H1 (cell line): Measurements from ENCODE around the gene ZNF281. TPM values are rescaled to one million over a fixed set of nuclear protein-coding genes. Genes with fewer than 3 reads are reported as not detected.

Source experiments
- CTCF ChIA-PET: fragments of 300-600 bp; sonication (Branson Sonifier 250); formaldehyde crosslinking; loops from one replicate; lab custom pipeline; 2021; ENCODE audit not compliant: partially characterized antibody; lab: Charles Lee
- POLR2A ChIA-PET: fragments of 300-600 bp; sonication (Branson Sonifier 250); formaldehyde crosslinking; loops from one replicate; lab custom pipeline; 2021; ENCODE audit warnings: inconsistent platforms; ENCODE audit not compliant: partially characterized antibody; lab: Charles Lee
- DNase-seq, 2 experiments: peaks; one replicate each; pipeline versions ENCODE4 v3.0.0 to v3.0.0-alpha.2; 2010 to 2022; ENCODE audit warnings: low spot score in 2 of 2, low read depth in 1 of 2, mixed read lengths in 1 of 2
- FAIRE-seq: peaks from 2 replicates; lab custom pipeline; 2011; peaks lifted over from hg19 to GRCh38; lab: Jason Lieb, UNC
- H2AFZ ChIP-seq: 2 replicates; pipeline ENCODE4 v1.8.1; 2012; ENCODE audit warnings: low read length, inconsistent platforms
- H2AK5ac ChIP-seq: 2 replicates; pipeline ENCODE4 v1.6.1; 2013; ENCODE audit warnings: low read depth, low read length
- H2BK120ac ChIP-seq: replicated peaks from 2 replicates; pipeline ENCODE3; 2013; ENCODE audit warnings: low read depth, low read length, inconsistent platforms
- H2BK12ac ChIP-seq: 2 replicates; pipeline ENCODE4 v1.6.1; 2013; ENCODE audit warnings: low read depth, low read length
- H2BK15ac ChIP-seq: 2 replicates; pipeline ENCODE4 v1.6.1; 2013; ENCODE audit warnings: low read length
- H2BK20ac ChIP-seq: 2 replicates; pipeline ENCODE4 v1.6.1; 2013; ENCODE audit warnings: low read length
- H2BK5ac ChIP-seq: 2 replicates; pipeline ENCODE4 v1.6.1; 2013; ENCODE audit warnings: low read depth, low read length
- H3K14ac ChIP-seq: 2 replicates; pipeline ENCODE4 v1.6.1; 2013; ENCODE audit warnings: inconsistent platforms; ENCODE audit not compliant: insufficient read length
- H3K18ac ChIP-seq: 2 replicates; pipeline ENCODE4 v1.6.1; 2013; ENCODE audit warnings: low read length; ENCODE audit errors: extremely low read depth
- H3K23ac ChIP-seq: 2 replicates; pipeline ENCODE4 v1.6.1; 2013; ENCODE audit warnings: inconsistent platforms; ENCODE audit not compliant: insufficient read length
- H3K23me2 ChIP-seq: 2 replicates; pipeline ENCODE4 v1.6.1; 2013; ENCODE audit warnings: low read depth, low read length
- H3K27ac ChIP-seq: 2 replicates; pipeline ENCODE4 v1.6.1; 2011; ENCODE audit warnings: low read depth, low read length, inconsistent platforms
- H3K27me3 ChIP-seq, 4 experiments: replicated peaks in 1 of 4; 1 replicate in 1 of 4; 2 replicates in 3 of 4; pipeline versions ENCODE4 v1.6.1 to v1.8.1; 2011 to 2013; ENCODE audit warnings: low read length in 3 of 4, mild to moderate bottlenecking in 3 of 4, inconsistent platforms in 2 of 4, mixed read lengths in 2 of 4, moderate library complexity in 1 of 4; ENCODE audit not compliant: control insufficient read depth in 3 of 4, insufficient read depth in 3 of 4; ENCODE audit errors: extremely low read depth in 1 of 4
- H3K36me3 ChIP-seq, 4 experiments: 2 replicates each; pipeline versions ENCODE4 v1.6.1 to v1.8.1; 2011 to 2013; ENCODE audit warnings: mild to moderate bottlenecking in 4 of 4, low read length in 3 of 4, moderate library complexity in 2 of 4, control low read depth in 1 of 4, inconsistent platforms in 1 of 4; ENCODE audit not compliant: insufficient read depth in 4 of 4, control insufficient read depth in 2 of 4
- H3K4ac ChIP-seq: replicated peaks from 2 replicates; pipeline ENCODE3; 2013; ENCODE audit warnings: low read length, low read depth, mixed read lengths, inconsistent platforms; ENCODE audit not compliant: insufficient read length
- H3K4me1 ChIP-seq, 4 experiments: replicated peaks in 1 of 4; 1 replicate in 1 of 4; 2 replicates in 3 of 4; pipeline versions ENCODE4 v1.6.1 to v1.8.1; 2011 to 2013; ENCODE audit warnings: low read length in 3 of 4, inconsistent platforms in 2 of 4, mixed read lengths in 1 of 4; ENCODE audit not compliant: insufficient read depth in 4 of 4, control insufficient read depth in 3 of 4
- H3K4me2 ChIP-seq, 2 experiments: 2 replicates each; pipeline versions ENCODE4 v1.6.1 to v1.8.1; 2011 to 2013; ENCODE audit warnings: low read depth in 2 of 2, low read length in 2 of 2, control low read depth in 1 of 2, inconsistent platforms in 1 of 2, mild to moderate bottlenecking in 1 of 2; ENCODE audit not compliant: insufficient read depth in 1 of 2
- H3K4me3 ChIP-seq, 4 experiments: fragments of 200-600, 300-600 bp in 1 of 4; sonication (generic), shearing (Covaris generic), sonication (Bioruptor Twin) in 1 of 4; 2 replicates each; pipeline versions ENCODE4 v1.5.1 to v1.8.1; 2011 to 2016; ENCODE audit warnings: low read length in 4 of 4, low read depth in 3 of 4, control low read depth in 2 of 4, inconsistent platforms in 2 of 4, mild to moderate bottlenecking in 2 of 4, mixed read lengths in 1 of 4, moderate library complexity in 1 of 4; ENCODE audit not compliant: insufficient read depth in 2 of 4; ENCODE audit errors: extremely low read depth in 1 of 4
- H3K56ac ChIP-seq: replicated peaks from 2 replicates; pipeline ENCODE3; 2013; ENCODE audit warnings: low read depth, mild to moderate bottlenecking, mixed read lengths, low read length, inconsistent platforms; ENCODE audit not compliant: insufficient read length
- H3K79me1 ChIP-seq: 2 replicates; pipeline ENCODE4 v1.6.1; 2013; ENCODE audit warnings: low read depth, low read length, control low read depth
- H3K79me2 ChIP-seq, 2 experiments: 2 replicates each; pipeline versions ENCODE4 v1.6.1 to v1.8.1; 2012 to 2013; ENCODE audit warnings: low read length in 2 of 2, mild to moderate bottlenecking in 2 of 2, inconsistent platforms in 1 of 2; ENCODE audit not compliant: insufficient read depth in 2 of 2, control insufficient read depth in 1 of 2
- H3K9ac ChIP-seq, 4 experiments: replicated peaks in 1 of 4; 1 replicate in 1 of 4; 2 replicates in 3 of 4; pipeline versions ENCODE4 v1.6.1 to v1.8.1; 2011 to 2013; ENCODE audit warnings: low read depth in 3 of 4, low read length in 3 of 4, control low read depth in 2 of 4, mild to moderate bottlenecking in 2 of 4, moderate library complexity in 2 of 4, inconsistent platforms in 1 of 4; ENCODE audit errors: extremely low read depth in 1 of 4
- H3K9me3 ChIP-seq, 2 experiments: 2 replicates each; pipeline versions ENCODE4 v1.6.1 to v1.8.1; 2012 to 2013; ENCODE audit warnings: mild to moderate bottlenecking in 2 of 2, moderate library complexity in 2 of 2, control low read depth in 1 of 2, inconsistent platforms in 1 of 2, low read depth in 1 of 2, low read length in 1 of 2, mixed read lengths in 1 of 2; ENCODE audit not compliant: insufficient read depth in 2 of 2
- H4K20me1 ChIP-seq, 2 experiments: replicated peaks in 1 of 2; 2 replicates each; pipeline versions ENCODE3 to v1.8.1; 2011 to 2013; ENCODE audit warnings: inconsistent platforms in 2 of 2, low read length in 2 of 2, mild to moderate bottlenecking in 1 of 2; ENCODE audit not compliant: insufficient read depth in 2 of 2, control insufficient read depth in 1 of 2
- H4K5ac ChIP-seq: 2 replicates; pipeline ENCODE4 v1.6.1; 2013; ENCODE audit warnings: low read length, low read depth, mixed read lengths, inconsistent platforms; ENCODE audit not compliant: insufficient read length
- H4K8ac ChIP-seq: 2 replicates; pipeline ENCODE4 v1.8.0; 2013; ENCODE audit warnings: mild to moderate bottlenecking, moderate library complexity, low read length, inconsistent platforms; ENCODE audit not compliant: insufficient read depth; ENCODE audit errors: extremely low read depth
- H4K91ac ChIP-seq: replicated peaks from 2 replicates; pipeline ENCODE3; 2013; ENCODE audit warnings: low read length, mixed read lengths, inconsistent platforms; ENCODE audit not compliant: insufficient read length
- ATF2 ChIP-seq: IDR thresholded peaks from 2 replicates; pipeline ENCODE4 v1.6.1; 2012; ENCODE audit warnings: low read length, inconsistent platforms
- BACH1 ChIP-seq: IDR thresholded peaks from 2 replicates; pipeline ENCODE4 v1.6.1; 2012; ENCODE audit warnings: low read length, improper control_type of control experiment
- EGR1 ChIP-seq: IDR thresholded peaks from 2 replicates; pipeline ENCODE4 v1.6.1; 2011; ENCODE audit warnings: low read depth, low read length, borderline replicate concordance
- HDAC6 ChIP-seq: IDR thresholded peaks from one replicate; pipeline ENCODE4 v1.7.1; 2012; ENCODE audit warnings: low read depth, mild to moderate bottlenecking, inconsistent platforms, low read length, moderate library complexity
- MAFK ChIP-seq: IDR thresholded peaks from 2 replicates; pipeline ENCODE4 v1.6.1; 2012; ENCODE audit warnings: low read depth, mild to moderate bottlenecking, improper control_type of control experiment, low read length
- NRF1 ChIP-seq: IDR thresholded peaks from 2 replicates; pipeline ENCODE4 v1.6.1; 2011; ENCODE audit warnings: mild to moderate bottlenecking, low read depth, low read length, improper control_type of control experiment
- RNF2 ChIP-seq: fragments of 200-900, 300-1000 bp; sonication (generic); IDR thresholded peaks from 2 replicates; pipeline ENCODE4 v1.7.1; 2016; ENCODE audit warnings: borderline replicate concordance, low read depth, mild to moderate bottlenecking, antibody characterized with exemption, low read length; ENCODE audit not compliant: poor library complexity, severe bottlenecking; ENCODE audit errors: missing control alignments
- SAP30 ChIP-seq: fragments of 300-600 bp; sonication (generic); IDR thresholded peaks from 2 replicates; pipeline ENCODE4 v1.7.1; 2012; ENCODE audit warnings: low read length, moderate library complexity, mild to moderate bottlenecking, inconsistent platforms; ENCODE audit not compliant: insufficient read depth, insufficient replicate concordance
- TEAD4 ChIP-seq: IDR thresholded peaks from 2 replicates; pipeline ENCODE4 v1.6.1; 2012; ENCODE audit warnings: low read depth, low read length, inconsistent platforms, mixed read lengths
- WGBS, 2 experiments: shearing (Covaris generic) in 1 of 2; methylation state at CpG; one replicate each; pipeline versions ENCODE4 v1.1.6 to v1.1.7; 2013 to 2015; ENCODE audit warnings: low lambda C conversion rate in 2 of 2, mixed read lengths in 2 of 2, inconsistent platforms in 1 of 2, low coverage in 1 of 2, missing lambda C conversion rate in 1 of 2; ENCODE audit not compliant: insufficient replicate concordance in 2 of 2, insufficient coverage in 1 of 2, insufficient read length in 1 of 2; ENCODE audit errors: extremely low coverage in 1 of 2, missing lambda C conversion rate in 1 of 2; 5-methylcytosine and 5-hydroxymethylcytosine counted together
- polyA plus RNA-seq, 7 experiments: library from polyadenylated mRNA; depleted of rRNA in 3 of 7; stranded (reverse) in 5 of 7; unstranded in 2 of 7; fragments of >200 nt in 5 of 7; fragments of 200-250 nt in 2 of 7; gene quantifications; 1 replicate in 5 of 7; 2 replicates in 1 of 7; 4 replicates in 1 of 7; pipeline versions ENCODE4 v1.2.1 to v1.2.3, GENCODE V29; 2011 to 2013; ENCODE audit warnings: missing spikeins in 2 of 7, mixed read lengths in 2 of 7
- total RNA-seq: library from RNA; stranded (reverse); fragmentation: NEBNext Ultra II Directional; extraction: Animal tissue kit (Norgen Biotek cat#: 25700); gene quantifications from 2 replicates; pipeline ENCODE4 v1.2.1, GENCODE V29; 2021
- TF ChIP-seq, protein P1 (sequence below): IDR thresholded peaks from 2 replicates; pipeline ENCODE4 v1.6.1; 2011; ENCODE audit warnings: low read length, improper control_type of control experiment

Gene ZNF281
- total and polyA plus RNA-seq, 2 of the 8 experiments (the other 6 are each of a cell fraction or from before 2014, with no cell fraction given): 19.5 to 61.4 TPM

GRCh38 chr1:200399860-200400259 lies 10.0 kb downstream of the ZNF281 start:
- Histone ChIP-seq H3K4me3 (no peak overlapping the region), H2AK5ac (no peak overlapping the region), H3K23me2 (no peaks in the 10 kb centered on the region), H4K8ac (no peak overlapping the region), H2BK20ac (no peak overlapping the region), H3K18ac (no peak overlapping the region), H2BK12ac (no peak overlapping the region), H3K4ac (no peak overlapping the region), H3K79me1 (no peaks in the 10 kb centered on the region), H3K4me1 (peaks cover 2 to 8% (median 5%) of the 10 kb centered on the region in 4 experiments; a peak in 5 of 7 replicates), H3K56ac (no peak overlapping the region), H3K9me3 (no peaks in the 10 kb centered on the region), H4K20me1 (no peaks in the 10 kb centered on the region), H3K4me2 (no peak overlapping the region), H3K14ac (no peak overlapping the region), H3K23ac (no peak overlapping the region), H3K36me3 (peaks cover 0 to 39% (median 4%) of the 10 kb centered on the region in 4 experiments; a peak in 4 of 8 replicates), H2BK5ac (no peak overlapping the region), H2AFZ (no peak overlapping the region), H3K27ac (no peak overlapping the region), H4K5ac (no peak overlapping the region), H2BK120ac (no peak overlapping the region), H3K9ac (no peak overlapping the region), H3K27me3 (no peaks in the 10 kb centered on the region), H3K79me2 (peaks cover 0 to 68% of the 10 kb centered on the region in 2 experiments; a peak in 2 of 4 replicates), H4K91ac (no peak overlapping the region), H2BK15ac (no peak overlapping the region)
- TF ChIP-seq TEAD4: no peak
- no peak for TF ChIP-seq SAP30
- no peak for TF ChIP-seq EGR1
- TF ChIP-seq RNF2: no peak
- no peak for TF ChIP-seq MAFK
- TF ChIP-seq, protein P1, sequence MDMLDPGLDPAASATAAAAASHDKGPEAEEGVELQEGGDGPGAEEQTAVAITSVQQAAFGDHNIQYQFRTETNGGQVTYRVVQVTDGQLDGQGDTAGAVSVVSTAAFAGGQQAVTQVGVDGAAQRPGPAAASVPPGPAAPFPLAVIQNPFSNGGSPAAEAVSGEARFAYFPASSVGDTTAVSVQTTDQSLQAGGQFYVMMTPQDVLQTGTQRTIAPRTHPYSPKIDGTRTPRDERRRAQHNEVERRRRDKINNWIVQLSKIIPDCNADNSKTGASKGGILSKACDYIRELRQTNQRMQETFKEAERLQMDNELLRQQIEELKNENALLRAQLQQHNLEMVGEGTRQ: no peak
- TF ChIP-seq BACH1: no peak
- TF ChIP-seq ATF2: no peak
- TF ChIP-seq NRF1: no peak
- no peak for TF ChIP-seq HDAC6
- WGBS, 2 experiments: 91% methylated on average over 1 of the region's 1 CpG; no CpG with 5 or more reads in 1 of the 2 experiments
- DNase-seq (no peak), FAIRE-seq (no peak)
- CTCF ChIA-PET: interaction anchor here (1.1 to 2.4 kb wide), 2 partner anchors 35 to 92 kb away, joined by 5 to 8 read pairs; no protein-coding TSS in a partner anchor
- POLR2A ChIA-PET: interaction anchor here (0.8 to 2.3 kb wide), 4 partner anchors 11 to 32 kb away, joined by 3 to 19 read pairs (median 4); partner anchors contain the start of gene ZNF281
